Spleen (tissue), 11 donors: ENCODE data around the gene TLE4. TPM values are rescaled to one million over a fixed set of nuclear protein-coding genes. Genes with fewer than 3 reads are reported as not detected.

ENCODE experiments used
- DNase-seq: peaks from one replicate; pipeline ENCODE4 v3.0.0-alpha.2; 2020
- H3K27ac ChIP-seq, 8 donors: fragments of 200-600 bp; sonication (generic) in 7 of 8; 1 replicate in 4 of 8; 2 replicates in 4 of 8; pipeline versions ENCODE4 v1.5.0 to v1.8.0; 2016 to 2021; ENCODE audit warnings: inconsistent platforms in 4 of 8, mild to moderate bottlenecking in 4 of 8, moderate library complexity in 1 of 8
- H3K27me3 ChIP-seq, 7 donors: fragments of 200-600 bp; sonication (generic) in 6 of 7; replicated peaks in 1 of 7; 1 replicate in 4 of 7; 2 replicates in 3 of 7; pipeline versions ENCODE4 v1.5.0 to v1.8.0; 2016 to 2021; ENCODE audit warnings: inconsistent platforms in 3 of 7, mild to moderate bottlenecking in 1 of 7
- H3K36me3 ChIP-seq, 6 donors: fragments of 200-600 bp; sonication (generic) in 5 of 6; 1 replicate in 4 of 6; 2 replicates in 2 of 6; pipeline versions ENCODE4 v1.5.0 to v1.8.0; 2016 to 2021; ENCODE audit warnings: inconsistent platforms in 2 of 6
- H3K4me1 ChIP-seq, 6 donors: fragments of 200-600 bp; sonication (generic) in 5 of 6; 1 replicate in 3 of 6; 2 replicates in 3 of 6; pipeline versions ENCODE4 v1.5.0 to v1.8.0; 2016 to 2021; ENCODE audit warnings: inconsistent platforms in 3 of 6
- H3K4me3 ChIP-seq, 8 donors: fragments of 200-600 bp; sonication (generic) in 7 of 8; 1 replicate in 4 of 8; 2 replicates in 4 of 8; pipeline versions ENCODE4 v1.5.0 to v1.8.0; 2016 to 2021; ENCODE audit warnings: inconsistent platforms in 4 of 8, mild to moderate bottlenecking in 4 of 8, moderate library complexity in 2 of 8
- H3K9me3 ChIP-seq, 8 donors: fragments of 200-600 bp; sonication (generic) in 7 of 8; 1 replicate in 4 of 8; 2 replicates in 4 of 8; pipeline versions ENCODE4 v1.5.0 to v1.8.0; 2016 to 2021; ENCODE audit warnings: inconsistent platforms in 4 of 8
- CTCF ChIP-seq, 11 experiments: fragments of 200-600 bp in 7 of 11; fragments of 450-650 bp in 4 of 11; sonication (generic) in 4 of 11; IDR thresholded peaks in 8 of 11; conservative IDR thresholded peaks in 3 of 11; 1 replicate in 7 of 11; 2 replicates in 4 of 11; pipeline versions ENCODE4 v1.4.0 to v1.8.0; 2016 to 2021; ENCODE audit warnings: antibody characterized with exemption in 11 of 11, inconsistent platforms in 4 of 11, mild to moderate bottlenecking in 1 of 11
- POLR2A ChIP-seq, 3 donors: fragments of 450-650 bp; IDR thresholded peaks; one replicate each; pipeline ENCODE4 v1.5.1; 2017; ENCODE audit warnings: antibody characterized with exemption in 3 of 3, mild to moderate bottlenecking in 1 of 3
- POLR2AphosphoS5 ChIP-seq, 3 donors: sonication (generic); formaldehyde crosslinking; IDR thresholded peaks; one replicate each; pipeline ENCODE4 v1.5.1; 2017; ENCODE audit warnings: antibody characterized with exemption in 3 of 3
- WGBS, 5 donors: extraction: QIAGEN DNeasy Blood & Tissue Kit in 3 of 5; methylation state at CpG; one replicate each; pipeline versions ENCODE4 v1.1.5 to v1.1.7; 2013 to 2018; 5-methylcytosine and 5-hydroxymethylcytosine counted together
- intact Hi-C: fragments of 100-400 bp; cut with DNase I; formaldehyde crosslinking; loops from one replicate; pipeline ENCODE4 v1.15.0; 2023; ENCODE audit warnings: low total_unique reads
- polyA plus RNA-seq, 3 donors: library from polyadenylated mRNA; stranded (reverse); fragments of 200-250 nt; gene quantifications; one replicate each; pipeline ENCODE4 v1.2.1, GENCODE V29; 2013
- total RNA-seq, 7 donors: library from RNA; depleted of rRNA in 3 of 7; stranded (reverse); fragments of >200 nt in 3 of 7; fragmentation: NEBNext Ultra II Directional in 4 of 7; extraction: Animal tissue kit (Norgen Biotek cat#: 25700) in 4 of 7; gene quantifications; one replicate each; pipeline versions ENCODE4 v1.1.0 to v1.2.1, GENCODE V29; 2016 to 2021
- donor health status: healthy with polysubstance abuse.
- donor health status: DM: no; HTN: no; CAD: no; lungs with moderate emphysema.
- donor health status: DM: no; HTN: no; CAD: no.
- donor health status: Bipolar disorder and iron deficiency.
- donor health status: healthy.
- donor health status: DM: no; HTN: no; CAD: no.
- donor health status: DM: yes; HTN: yes; CAD: no.

The TLE4 gene
- total and polyA plus RNA-seq, 10 donors: 7.8 to 92.8 (median 70.5) TPM

DNA sequence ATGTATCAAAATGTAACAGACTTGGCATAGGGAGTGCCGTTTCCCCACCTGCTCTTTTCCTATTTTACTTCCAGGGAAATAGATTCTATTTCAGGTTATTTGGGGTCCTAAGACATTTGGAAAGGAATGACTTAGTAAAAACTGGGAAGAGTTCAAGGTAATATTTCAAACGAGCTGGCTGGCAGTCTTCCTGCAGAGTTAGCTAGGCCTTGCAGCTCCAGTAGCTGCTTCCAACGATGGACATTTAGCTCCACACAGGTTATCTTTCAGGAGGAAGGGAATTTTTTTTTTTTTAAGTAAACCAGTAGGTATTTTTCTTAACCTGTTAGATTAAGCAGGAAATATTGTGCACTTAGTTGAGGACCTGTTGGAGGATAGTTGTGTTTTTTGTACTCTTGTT lies 45.2 kb downstream of the TLE4 start:
- TF ChIP-seq CTCF (IDR thresholded peaks at IDR 0.05 in 8 of 11, conservative IDR thresholded peaks at IDR 0.05 in 3 of 11) (no peak), POLR2AphosphoS5 (IDR thresholded peaks at IDR 0.05) (no peak), POLR2A (IDR thresholded peaks at IDR 0.05) (no peak)
- Histone ChIP-seq H3K27ac (no peak overlapping the region), H3K36me3 (peaks cover 0 to 18% (median 0%) of the 10 kb centered on the region in 6 donors), H3K4me1 (peaks cover 0 to 83% (median 26%) of the 10 kb centered on the region in 6 donors), H3K4me3 (no peak overlapping the region), H3K9me3 (no peaks in the 10 kb centered on the region), H3K27me3 (no peaks in the 10 kb centered on the region)
- intact Hi-C loops: no loop called here
- 70 to 82% (median 74%) methylated on average over 3 of the region's 3 CpGs for WGBS, 5 donors
- DNase-seq: no peak

- Histone ChIP-seq H3K9me3 (no peaks in the 10 kb centered on the region), H3K27ac (no peak overlapping the region), H3K4me1 (peaks cover 0 to 83% (median 24%) of the 10 kb centered on the region in 6 donors), H3K27me3 (no peaks in the 10 kb centered on the region), H3K4me3 (no peak overlapping the region), H3K36me3 (peaks cover 0 to 18% (median 0%) of the 10 kb centered on the region in 6 donors)
- intact Hi-C loops: no loop called here
- no peak for DNase-seq
- TF ChIP-seq CTCF (IDR thresholded peaks at IDR 0.05 in 8 of 11, conservative IDR thresholded peaks at IDR 0.05 in 3 of 11) (no peak), POLR2A (IDR thresholded peaks at IDR 0.05) (no peak), POLR2AphosphoS5 (IDR thresholded peaks at IDR 0.05) (no peak)
- WGBS, 5 donors: 79 to 89% (median 83%) methylated on average over 4 of the region's 4 CpGs
Measured at GRCh38 chr9:79617395-79617794, 45.6 kb downstream of the TLE4 start.

- TF ChIP-seq CTCF (IDR thresholded peaks at IDR 0.05 in 8 of 11, conservative IDR thresholded peaks at IDR 0.05 in 3 of 11) (no peak), POLR2A (IDR thresholded peaks at IDR 0.05) (no peak), POLR2AphosphoS5 (IDR thresholded peaks at IDR 0.05) (no peak)
- peaks cover 0 to 11% (median 0%) of the 10 kb centered on the region in 6 donors for H3K36me3 ChIP-seq
- H3K9me3 ChIP-seq: no peaks in the 10 kb centered on the region
- H3K4me1 ChIP-seq: peaks cover 11 to 84% (median 34%) of the 10 kb centered on the region in 6 donors
- no peak overlapping the region for H3K4me3 ChIP-seq
- no peak overlapping the region for H3K27ac ChIP-seq
- DNase-seq: no peak
- H3K27me3 ChIP-seq: no peaks in the 10 kb centered on the region
- intact Hi-C loops: loop anchor here (10.0 kb wide), 1 partner anchor 45 kb away; the partner anchor contains the start of gene TLE4
Measured at GRCh38 chr9:79619930-79620329, 48.2 kb downstream of the TLE4 start.

- Histone ChIP-seq H3K9me3 (no peaks in the 10 kb centered on the region), H3K27ac (peak overlapping the region in 2 of 8 donors; percentile 26 to 31), H3K36me3 (peaks cover 0 to 2% (median 0%) of the 10 kb centered on the region in 6 donors), H3K4me3 (no peak overlapping the region), H3K4me1 (peaks cover 11 to 70% (median 34%) of the 10 kb centered on the region in 6 donors), H3K27me3 (no peaks in the 10 kb centered on the region)
- DNase-seq: no peak
- TF ChIP-seq CTCF (IDR thresholded peaks at IDR 0.05 in 8 of 11, conservative IDR thresholded peaks at IDR 0.05 in 3 of 11) (no peak), POLR2A (IDR thresholded peaks at IDR 0.05) (no peak), POLR2AphosphoS5 (IDR thresholded peaks at IDR 0.05) (no peak)
- intact Hi-C loops: loop anchor here (10.0 kb wide), 1 partner anchor 47 kb away; the partner anchor contains the start of gene TLE4
Measured at GRCh38 chr9:79621916-79622575, 50.3 kb downstream of the TLE4 start.
